NCI-H345 treated with DMSO at 0.1 percent for 48 hours (cell line): ENCODE data around the gene GPR183.

Source experiments
- DNase-seq: peaks from one replicate; lab custom pipeline; 2025; ENCODE audit not compliant: unreplicated experiment; lab: John Stamatoyannopoulos, UW

Gene GPR183

GRCh38 chr13:99296398-99296797 is 10.8 kb downstream of the GPR183 start:
- DNase-seq, result no peak

GRCh38 chr13:99295488-99296252 is 11.5 kb downstream of the GPR183 start:
- no peak for DNase-seq

- DNase-seq, result no peak
These were observed 12.2 kb downstream of the GPR183 start for GRCh38 chr13:99294958-99295357.

GRCh38 chr13:99294198-99294597 is 13.0 kb downstream of the GPR183 start:
- no peak for DNase-seq

DNA sequence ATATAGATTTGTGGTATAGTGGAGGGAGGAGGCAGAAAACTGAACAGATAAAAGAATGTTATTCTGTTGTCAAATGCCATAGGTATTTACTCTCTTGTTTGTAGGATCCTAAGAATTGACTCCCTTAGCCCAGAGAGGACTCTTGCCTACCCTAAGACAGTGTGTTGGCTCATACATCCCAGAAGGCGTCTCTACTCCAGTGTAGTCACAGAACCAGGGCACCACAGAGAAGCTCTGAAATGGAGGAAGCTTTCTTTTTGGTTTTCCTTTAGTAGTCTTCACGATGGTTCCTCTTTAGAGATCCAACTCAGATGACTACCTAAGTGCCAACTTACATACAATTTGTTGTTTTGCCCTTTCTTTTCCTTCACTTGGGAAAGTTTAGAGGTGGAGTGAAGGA is 14.0 kb downstream of the GPR183 start:
- no peak for DNase-seq

DNA sequence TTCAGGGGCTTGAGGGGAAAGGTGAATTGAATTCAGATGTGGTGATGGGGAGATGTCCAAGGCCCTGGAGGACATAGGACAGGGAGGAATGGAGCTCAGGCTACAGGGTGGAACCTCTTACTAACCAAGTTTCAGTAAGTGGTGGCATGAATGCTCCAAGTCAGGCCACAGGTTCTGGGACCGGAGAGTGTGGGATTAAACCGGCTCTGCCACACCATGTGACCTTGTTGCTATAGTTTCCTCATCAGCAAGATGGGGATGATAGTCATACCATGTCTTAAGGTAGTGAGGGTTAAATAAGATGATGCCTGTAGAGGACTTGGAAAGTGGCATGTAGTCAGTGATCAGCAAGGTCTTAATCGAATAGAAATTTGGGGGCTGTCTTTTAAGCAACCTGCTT is 16.3 kb downstream of the GPR183 start:
- DNase-seq, result no peak

GRCh38 chr13:99289674-99290337 is 17.4 kb downstream of the GPR183 start:
- DNase-seq, result no peak

- no peak for DNase-seq
These were observed 17.9 kb downstream of the GPR183 start for GRCh38 chr13:99289271-99289670.

DNA sequence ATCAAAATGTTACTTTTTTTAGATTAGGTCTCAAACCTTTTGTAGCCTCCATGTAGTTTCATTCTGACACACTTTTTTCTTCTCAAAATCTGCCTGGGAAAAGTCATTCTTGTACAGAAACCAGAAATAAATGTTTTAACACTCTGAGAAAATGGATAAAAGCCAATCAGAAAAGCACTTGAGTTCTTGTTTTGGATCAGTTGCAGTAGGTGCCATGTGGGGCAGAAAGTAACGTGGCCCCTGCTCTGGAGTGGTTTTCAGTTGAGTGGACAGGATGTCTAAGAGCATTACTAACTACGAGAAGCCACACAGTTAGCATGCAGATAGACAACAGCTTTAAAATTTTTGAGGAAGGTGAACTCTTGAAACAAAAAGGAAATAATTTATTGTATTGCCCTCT is 19.1 kb downstream of the GPR183 start:
- DNase-seq, result no peak

DNA sequence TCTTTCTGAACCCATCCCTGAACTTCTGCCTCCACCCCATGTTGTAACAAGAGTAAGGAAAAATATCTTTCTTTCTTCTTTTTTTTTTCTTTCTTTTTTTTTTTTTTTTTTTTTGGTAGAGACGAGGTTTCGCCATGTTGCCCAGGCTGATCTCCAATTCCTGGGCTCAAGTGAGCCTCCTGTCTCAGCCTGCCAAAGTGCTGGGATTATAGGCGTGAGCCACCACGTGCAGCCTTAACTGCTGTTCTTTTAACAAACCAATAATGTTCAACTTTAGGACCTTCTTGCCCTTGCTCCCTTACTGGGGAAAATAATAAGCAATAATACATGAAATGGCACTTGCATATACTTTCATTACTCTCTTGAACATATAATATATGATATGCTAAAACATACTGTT is 19.6 kb downstream of the GPR183 start:
- no peak for DNase-seq

- no peak for DNase-seq
These were observed 21.6 kb downstream of the GPR183 start for GRCh38 chr13:99285432-99286182.

DNA sequence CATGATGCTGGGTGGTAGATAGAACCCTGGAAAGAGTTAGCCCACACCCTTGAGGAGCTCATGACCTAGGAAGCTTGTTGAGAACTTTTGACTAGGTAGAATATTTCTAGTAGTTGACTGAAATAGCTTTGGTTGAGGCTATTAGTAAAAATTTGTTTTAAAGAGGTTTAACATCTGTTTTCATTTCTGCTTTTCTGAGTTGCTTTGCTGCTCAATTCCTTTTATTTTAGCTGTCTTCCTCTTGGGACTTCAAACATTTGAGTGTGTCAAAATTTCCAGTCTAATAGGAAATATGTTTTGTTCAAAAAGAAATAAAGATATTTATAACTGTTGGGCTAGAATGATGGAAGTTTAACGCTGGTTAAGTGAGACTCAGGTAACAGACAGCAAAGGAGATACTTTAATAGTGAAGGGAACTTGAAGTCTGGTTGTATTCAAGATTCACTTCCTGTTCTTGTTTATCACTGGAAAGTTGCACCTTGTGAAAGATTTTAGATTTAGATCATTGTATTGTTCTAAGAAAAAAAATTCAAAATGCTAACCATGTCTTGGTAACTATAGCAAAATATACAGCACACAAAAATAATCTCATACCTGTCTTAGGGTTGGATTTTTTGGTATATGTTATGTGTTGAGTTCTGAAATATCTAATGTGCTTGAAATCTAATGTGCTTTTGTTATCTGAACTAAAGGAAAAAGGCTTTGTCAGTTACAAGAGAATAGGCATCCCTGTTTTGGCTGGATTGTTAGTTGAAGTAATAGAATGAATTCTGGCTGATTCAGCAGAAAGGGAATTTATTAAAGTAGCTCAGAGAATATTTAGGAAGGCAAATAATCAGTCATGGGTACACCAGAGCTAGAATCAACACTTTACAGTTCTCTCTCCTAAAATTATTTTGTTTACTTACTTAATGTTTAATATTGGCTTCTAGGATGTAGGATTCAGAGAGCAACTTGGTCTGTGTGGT is 24.7 kb downstream of the GPR183 start:
- no peak for DNase-seq

- no peak for DNase-seq
These were observed 25.4 kb downstream of the GPR183 start for GRCh38 chr13:99281811-99282263.

DNA sequence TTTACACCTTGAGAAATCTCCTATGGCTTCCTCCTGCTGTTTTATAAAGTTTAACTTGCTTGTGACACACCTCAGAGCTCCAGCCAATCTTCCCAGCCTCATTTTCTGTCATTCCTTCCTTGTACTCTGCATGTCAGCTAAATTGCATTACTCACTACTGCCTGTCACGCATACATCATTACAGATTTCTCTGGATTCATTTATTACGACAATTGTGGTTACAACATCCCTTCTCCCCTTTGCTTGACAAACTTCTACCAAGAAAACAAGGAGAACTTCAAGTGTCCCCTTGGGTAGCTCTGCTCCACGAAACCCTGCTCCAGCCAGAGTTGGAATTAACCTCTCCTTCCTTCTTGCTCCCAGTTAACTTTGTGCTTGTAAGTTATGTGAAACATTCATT is 27.0 kb downstream of the GPR183 start:
- DNase-seq, result no peak

DNA sequence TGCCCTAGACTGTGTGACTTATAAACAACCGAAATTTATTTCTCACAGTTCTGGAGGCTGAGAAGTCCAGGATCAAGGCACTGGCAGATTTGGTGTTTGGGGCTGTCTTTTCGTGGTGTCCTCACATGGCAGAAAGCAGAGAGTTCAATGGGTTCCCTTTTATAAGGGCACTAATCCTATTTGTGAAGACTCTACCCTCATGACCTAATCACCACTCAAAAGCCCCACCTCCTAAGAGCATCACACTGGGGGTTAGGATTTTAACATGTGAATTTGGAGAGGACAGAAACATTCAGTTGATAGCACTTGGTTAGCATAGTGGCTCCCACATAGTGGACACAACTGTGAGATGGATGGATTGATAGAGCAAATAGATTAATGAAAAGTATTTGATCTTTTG is 27.6 kb downstream of the GPR183 start:
- no peak for DNase-seq

DNA sequence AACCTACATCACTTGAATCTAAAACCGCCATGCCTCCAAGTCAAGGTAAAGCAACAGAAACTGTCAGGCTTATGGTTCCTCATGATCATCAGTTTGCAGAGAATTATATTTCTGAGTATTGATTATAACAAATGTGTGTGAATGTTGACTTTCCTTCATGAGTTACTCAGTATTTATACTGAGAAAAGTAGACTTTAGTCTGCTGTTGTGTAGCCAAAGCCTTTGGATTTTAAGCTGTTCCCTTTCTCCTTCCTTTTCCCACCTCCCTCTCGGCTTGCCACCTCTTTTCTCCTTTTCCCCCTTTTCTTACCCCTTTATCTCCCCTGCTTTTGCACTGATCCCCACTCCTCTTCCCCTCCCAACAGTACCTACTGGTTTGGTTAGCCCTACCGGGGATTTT is 28.4 kb downstream of the GPR183 start:
- DNase-seq, result no peak

GRCh38 chr13:99278200-99278599 is 29.0 kb downstream of the GPR183 start:
- no peak for DNase-seq

DNA sequence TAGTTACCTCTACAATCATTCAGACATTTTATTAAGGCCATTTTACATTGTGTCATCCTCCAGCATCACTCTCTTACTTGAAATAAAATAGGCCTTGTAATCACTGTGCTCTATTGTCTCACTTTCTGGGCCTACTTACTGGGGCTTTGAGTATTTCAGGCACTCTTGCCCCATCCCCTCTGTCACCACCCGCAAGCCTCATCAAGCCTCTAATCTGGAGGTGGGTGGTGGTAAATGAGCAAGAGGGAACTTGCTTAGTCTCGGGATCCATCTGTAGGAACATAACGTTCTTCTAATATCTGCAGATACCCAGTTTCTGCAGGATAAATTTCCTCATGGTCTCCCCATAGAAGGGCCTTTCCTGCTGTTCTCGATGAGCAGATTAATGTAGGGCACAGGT is 29.6 kb downstream of the GPR183 start:
- DNase-seq, result no peak

DNA sequence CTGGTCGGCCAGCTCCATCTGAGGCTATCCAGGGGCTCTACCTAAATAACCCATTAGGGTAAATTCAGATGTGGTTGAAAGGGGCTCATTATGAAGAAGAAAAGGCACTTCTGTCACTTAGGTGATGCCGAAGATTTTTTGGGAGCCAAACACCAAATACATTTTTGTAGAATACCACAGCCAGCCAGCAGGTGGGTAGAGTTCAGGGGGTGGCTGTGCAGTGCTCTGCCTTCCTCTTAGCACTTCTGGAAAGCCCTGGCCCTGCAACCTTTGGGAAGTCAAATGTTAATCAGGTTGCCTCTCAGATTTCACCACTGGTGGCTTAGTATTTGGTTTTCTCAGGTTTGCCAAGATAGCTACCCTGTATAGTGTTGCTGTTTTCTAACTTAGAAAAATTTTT is 30.5 kb downstream of the GPR183 start:
- DNase-seq, result no peak

DNA sequence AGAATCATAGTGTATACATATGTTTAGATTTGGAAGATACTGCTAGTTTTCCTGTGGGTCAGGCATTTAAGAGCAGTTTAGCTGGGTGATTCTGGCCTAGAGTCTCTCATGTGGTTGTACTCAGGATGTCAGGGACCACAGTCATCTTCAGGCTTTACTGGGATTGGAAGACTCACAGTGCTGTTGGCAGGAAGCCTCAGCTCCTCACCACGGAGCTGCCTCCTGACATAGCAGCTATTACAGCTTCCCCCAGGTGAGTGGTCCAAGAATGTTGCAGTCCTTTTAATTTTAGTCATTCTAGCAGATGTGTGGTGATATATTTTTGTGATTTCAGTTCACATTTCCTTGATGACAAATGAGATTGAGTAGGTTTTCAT is 32.1 kb downstream of the GPR183 start:
- no peak for DNase-seq

GRCh38 chr13:99273128-99273527 is 34.1 kb downstream of the GPR183 start:
- no peak for DNase-seq
